HepG2 (cell line): ENCODE measurements around the gene MAEA. TPM values are rescaled to one million over a fixed set of nuclear protein-coding genes. Genes with fewer than 3 reads are reported as not detected.

Experiments used
- ATAC-seq: fragments of 200-7000 bp; cut with Tn5 transposase; 3 replicates; pipeline ENCODE4 v1.9.1; 2020; ENCODE audit warnings: mild to moderate bottlenecking, moderate library complexity
- BruUV-seq: library from RNA; stranded (reverse); fragments of 400-500 nt; replicated peaks from 2 replicates; lab custom pipeline; 2021; lab: Mats Ljungman, UMichigan
- CTCF ChIA-PET: fragments of 300-600 bp; formaldehyde crosslinking; extraction: SDS; loops from one replicate; lab custom pipeline; 2021; ENCODE audit warnings: low total read pairs, inconsistent platforms, low intra/inter-chr PET ratio; lab: Yijun Ruan, JAX
- POLR2A ChIA-PET: fragments of 350-600 bp; sonication (Branson Sonifier 250); formaldehyde crosslinking; loops from one replicate; lab custom pipeline; 2020; ENCODE audit warnings: antibody characterized with exemption, inconsistent platforms; lab: Yijun Ruan, JAX
- DNase-seq: peaks from one replicate; pipeline ENCODE4 v3.0.0-alpha.2; 2015; ENCODE audit warnings: low spot score
- FAIRE-seq: peaks from 3 replicates; lab custom pipeline; 2011; peaks lifted over from hg19 to GRCh38; lab: Jason Lieb, UNC
- H2AFZ ChIP-seq: one replicate; pipeline ENCODE4 v1.6.1; 2011; ENCODE audit warnings: low read length, inconsistent platforms
- H3K27ac ChIP-seq: fragments of 300-600 bp; 3 replicates; pipeline ENCODE4 v1.8.0; 2011; ENCODE audit warnings: mixed run types, mild to moderate bottlenecking, mixed read lengths, low read length, inconsistent platforms; ENCODE audit not compliant: insufficient read depth; ENCODE audit errors: extremely low read length
- H3K27me3 ChIP-seq, 2 experiments: fragments of 200-600 bp in 1 of 2; 2 replicates in 1 of 2; 3 replicates in 1 of 2; pipeline versions ENCODE4 v1.6.0 to v1.8.0; 2011; ENCODE audit warnings: low read length in 2 of 2, mild to moderate bottlenecking in 2 of 2, moderate library complexity in 2 of 2, inconsistent platforms in 1 of 2; ENCODE audit not compliant: insufficient read depth in 2 of 2, control insufficient read depth in 1 of 2
- H3K36me3 ChIP-seq, 2 experiments: fragments of 200-600 bp in 1 of 2; replicated peaks in 1 of 2; 2 replicates in 1 of 2; 3 replicates in 1 of 2; pipeline versions ENCODE4 v1.5.1 to v1.8.0; 2011; ENCODE audit warnings: low read length in 2 of 2, inconsistent platforms in 1 of 2; ENCODE audit not compliant: insufficient read depth in 2 of 2, control insufficient read depth in 1 of 2
- H3K4me1 ChIP-seq: 2 replicates; pipeline ENCODE4 v1.5.1; 2012; ENCODE audit warnings: low read length, inconsistent platforms; ENCODE audit not compliant: insufficient read depth
- H3K4me2 ChIP-seq: 2 replicates; pipeline ENCODE4 v1.6.0; 2011; ENCODE audit warnings: low read depth, low read length, inconsistent platforms
- H3K4me3 ChIP-seq, 3 experiments: fragments of 200-600 bp in 1 of 3; sonication (generic), shearing (Covaris generic) in 1 of 3; replicated peaks in 1 of 3; 2 replicates each; pipeline ENCODE4 v1.5.1; 2011 to 2016; ENCODE audit warnings: low read length in 3 of 3, inconsistent platforms in 2 of 3, low read depth in 2 of 3, mild to moderate bottlenecking in 2 of 3, control low read depth in 1 of 3, mixed read lengths in 1 of 3; ENCODE audit not compliant: insufficient read depth in 1 of 3
- H3K79me2 ChIP-seq: one replicate; pipeline ENCODE4 v1.6.1; 2011; ENCODE audit warnings: low read length, inconsistent platforms; ENCODE audit not compliant: insufficient read depth
- H3K9ac ChIP-seq: 2 replicates; pipeline ENCODE4 v1.6.0; 2011; ENCODE audit warnings: mild to moderate bottlenecking, low read depth, low read length, inconsistent platforms; ENCODE audit not compliant: insufficient read depth
- H3K9me3 ChIP-seq: 2 replicates; pipeline ENCODE4 v1.5.1; 2012; ENCODE audit warnings: mild to moderate bottlenecking, low read length
- H4K20me1 ChIP-seq: 2 replicates; pipeline ENCODE4 v1.6.0; 2011; ENCODE audit warnings: inconsistent platforms, mild to moderate bottlenecking, low read length, moderate library complexity; ENCODE audit not compliant: insufficient read depth
- HNRNPH1 ChIP-seq: fragments of 200-400 bp; formaldehyde crosslinking; optimal IDR thresholded peaks from 2 replicates; pipeline ENCODE3; 2017; ENCODE audit warnings: mild to moderate bottlenecking, low read depth, low read length
- HOXA5 ChIP-seq: sonication (generic); formaldehyde crosslinking; IDR thresholded peaks from 2 replicates; pipeline ENCODE4 v1.4.0; 2020; ENCODE audit warnings: missing genetic modification reagents
- IRF2 ChIP-seq: IDR thresholded peaks from 2 replicates; pipeline ENCODE4 v1.6.1; 2018; ENCODE audit warnings: missing genetic modification reagents, missing compliant biosample characterization
- RFX3 ChIP-seq: IDR thresholded peaks from 2 replicates; pipeline ENCODE4 v1.6.1; 2016; ENCODE audit warnings: missing biosample characterization, missing genetic modification reagents
- ZFYVE20 ChIP-seq: sonication (generic); formaldehyde crosslinking; IDR thresholded peaks from 2 replicates; pipeline ENCODE4 v1.8.0; 2023; ENCODE audit warnings: low read depth, mild to moderate bottlenecking, moderate library complexity, missing genetic modification reagents, borderline replicate concordance
- ZNF143 ChIP-seq: sonication (generic); formaldehyde crosslinking; IDR thresholded peaks from 2 replicates; pipeline ENCODE4 v1.4.0; 2020; ENCODE audit warnings: missing genetic modification reagents
- ZNF205 ChIP-seq: IDR thresholded peaks from 2 replicates; pipeline ENCODE4 v1.6.1; 2018; ENCODE audit warnings: missing biosample characterization, missing genetic modification reagents
- ZNF569 ChIP-seq: sonication (generic); formaldehyde crosslinking; IDR thresholded peaks from 2 replicates; pipeline ENCODE4 v1.5.0; 2020; ENCODE audit warnings: mild to moderate bottlenecking, missing genetic modification reagents, moderate library complexity, borderline replicate concordance
- ZNF800 ChIP-seq: sonication (generic); formaldehyde crosslinking; IDR thresholded peaks from 2 replicates; pipeline ENCODE4 v1.4.0; 2020; ENCODE audit warnings: missing genetic modification reagents
- WGBS: methylation state at CpG from one replicate; pipeline ENCODE4 v1.1.6; 2017; ENCODE audit warnings: low lambda C conversion rate; 5-methylcytosine and 5-hydroxymethylcytosine counted together
- in situ Hi-C: cut with HindIII; loops from 2 replicates; pipeline ENCODE4 v1.10.0; 2017; ENCODE audit warnings: low pct_unique_long_range_greater_than_20kb; ENCODE audit not compliant: extremely low pct_ligation_motif_present
- intact Hi-C: fragments of 100-400 bp; cut with micrococcal nuclease; formaldehyde crosslinking; loops from one replicate; pipeline ENCODE4 v1.10.0; 2022; ENCODE audit not compliant: unreplicated experiment
- polyA plus RNA-seq, 8 experiments: library from polyadenylated mRNA; depleted of rRNA in 3 of 8; stranded (reverse) in 7 of 8; unstranded in 1 of 8; fragments of >200 nt; fragmentation: Illumina TruSeq in 4 of 8; extraction: Trizol in 4 of 8; gene quantifications; 2 replicates each; pipeline versions ENCODE4 v1.2.1 to v1.2.3, GENCODE V29; 2011 to 2016; ENCODE audit warnings: low read depth in 4 of 8, missing spikeins in 1 of 8, mixed read lengths in 1 of 8; ENCODE audit not compliant: insufficient read depth in 1 of 8
- total RNA-seq, 5 experiments: library from RNA; depleted of rRNA; stranded (reverse); fragments of >200 nt; fragmentation: Illumina TruSeq; extraction: Trizol; gene quantifications; 2 replicates each; pipeline ENCODE4 v1.2.3, GENCODE V29; 2016; ENCODE audit warnings: low read depth in 1 of 5
- TF ChIP-seq, protein P1 (sequence below): sonication (generic); formaldehyde crosslinking; IDR thresholded peaks from 2 replicates; pipeline ENCODE4 v1.5.0; 2020; ENCODE audit warnings: missing genetic modification reagents

MAEA gene
- total and polyA plus RNA-seq, 2 of the 13 experiments (the other 11 are each of a cell fraction or from before 2014, with no cell fraction given) = 52.0 to 57.1 TPM

DNA sequence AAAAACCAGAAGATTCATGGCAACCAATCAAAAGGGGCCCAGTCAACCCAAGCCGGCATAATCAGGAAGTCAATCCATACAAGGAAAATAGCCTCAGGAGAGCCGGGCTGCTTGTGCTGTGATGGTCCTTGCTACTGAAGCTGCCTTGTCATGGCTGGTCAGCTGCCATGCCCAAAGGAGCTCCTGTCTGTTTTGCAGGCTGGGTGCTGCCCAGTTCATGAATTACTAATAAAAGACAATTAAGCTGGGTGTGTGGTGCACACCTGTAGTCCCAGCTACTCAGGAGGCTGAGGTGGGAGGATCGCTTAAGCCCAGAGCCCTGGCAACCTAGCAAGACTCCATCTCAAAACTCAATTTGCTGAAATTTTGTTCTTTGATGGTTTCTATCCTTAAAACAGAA, 24.7 kb upstream of the MAEA start:
- Histone ChIP-seq H4K20me1 (no peaks in the 10 kb centered on the region), H3K27me3 (no peaks in the 10 kb centered on the region; a peak in 1 of 5 replicates), H2AFZ (no peak overlapping the region), H3K27ac (no peak overlapping the region), H3K79me2 (no peaks in the 10 kb centered on the region)
- ATAC-seq (no peak), FAIRE-seq (no peak)
- CTCF ChIA-PET = no interaction called here
- BruUV-seq = no TSS peak
- 89% methylated on average over 2 of the region's 3 CpGs for WGBS
- no peak for TF ChIP-seq RFX3 (CRISPR knock-in tag)
- TF ChIP-seq ZNF143 (CRISPR knock-in tag) = no peak
- TF ChIP-seq IRF2 = no peak
- TF ChIP-seq, protein P1, sequence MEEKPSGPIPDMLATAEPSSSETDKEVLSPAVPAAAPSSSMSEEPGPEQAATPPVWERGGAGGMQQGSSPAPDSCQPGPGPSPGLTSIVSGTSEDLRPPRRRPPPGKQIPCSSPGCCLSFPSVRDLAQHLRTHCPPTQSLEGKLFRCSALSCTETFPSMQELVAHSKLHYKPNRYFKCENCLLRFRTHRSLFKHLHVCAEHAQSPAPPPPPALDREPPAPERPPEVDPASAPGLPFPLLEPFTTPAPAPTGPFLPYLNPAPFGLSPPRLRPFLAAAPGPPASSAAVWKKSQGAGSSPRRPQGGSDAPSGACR = no peak
- no peak for TF ChIP-seq ZFYVE20
- no peak for TF ChIP-seq HNRNPH1
- TF ChIP-seq ZNF800 (CRISPR knock-in tag) = no peak
- TF ChIP-seq ZNF205 (CRISPR knock-in tag) = no peak
- TF ChIP-seq HOXA5 (CRISPR knock-in tag) = no peak
- TF ChIP-seq ZNF569 (CRISPR knock-in tag) = no peak
- TF ChIP-seq, all 625 proteins: peak for 0
- Histone ChIP-seq H3K4me3 (no peak overlapping the region), H3K9ac (no peak overlapping the region), H3K9me3 (peaks cover 4% of the 10 kb centered on the region; the same call in 1 of the 2 replicates), H3K36me3 (no peaks in the 10 kb centered on the region), H3K4me2 (no peak overlapping the region), H3K4me1 (no peaks in the 10 kb centered on the region)
- intact Hi-C loops = no loop called here
- DNase-seq = no peak
- POLR2A ChIA-PET = interaction anchor here (1.2 kb wide), 1 partner anchor 17 kb away, joined by 3 read pairs; no protein-coding TSS in a partner anchor
- in situ Hi-C loops = loop anchor here (5.0 kb wide), 1 partner anchor 133 kb away; no protein-coding TSS in a partner anchor
